B cell (primary cell): Measurements from ENCODE around the gene CADM2. TPM values are rescaled to one million over a fixed set of nuclear protein-coding genes. Genes with fewer than 3 reads are reported as not detected.

Source experiments
- ATAC-seq: fragments of 200-7000 bp; cut with Tn5 transposase; one replicate; pipeline ENCODE4 v1.10.0; 2021; ENCODE audit warnings: low read depth, mild to moderate bottlenecking, moderate number of reproducible peaks, moderate library complexity
- CTCF ChIA-PET: fragments of 350-600 bp; sonication (Branson Sonifier 250); formaldehyde crosslinking; loops from one replicate; lab custom pipeline; 2021; ENCODE audit warnings: antibody characterized with exemption, inconsistent platforms; lab: Charles Lee
- POLR2A ChIA-PET: fragments of 350-600 bp; sonication (Branson Sonifier 250); formaldehyde crosslinking; loops from one replicate; lab custom pipeline; 2021; ENCODE audit warnings: antibody characterized with exemption; lab: Charles Lee
- DNase-seq: peaks from one replicate; pipeline ENCODE4 v3.0.0; 2013
- H2AFZ ChIP-seq: 2 replicates; pipeline ENCODE4 v1.6.1; 2012; ENCODE audit warnings: mild to moderate bottlenecking, low read depth, low read length; ENCODE audit not compliant: insufficient read depth, poor library complexity, severe bottlenecking
- H3K27ac ChIP-seq, 2 donors: 1 replicate in 1 of 2; 2 replicates in 1 of 2; pipeline ENCODE4 v1.5.1; 2012 to 2013; ENCODE audit warnings: low read length in 2 of 2, mild to moderate bottlenecking in 2 of 2, moderate library complexity in 1 of 2
- H3K27me3 ChIP-seq, 4 experiments: fragments of 200-600 bp in 1 of 4; sonication (generic) in 1 of 4; replicated peaks in 1 of 4; 1 replicate in 2 of 4; 2 replicates in 2 of 4; pipeline versions ENCODE4 v1.6.1 to v1.7.0; 2013 to 2016; ENCODE audit warnings: low read length in 3 of 4, mild to moderate bottlenecking in 2 of 4, mixed read lengths in 1 of 4, moderate library complexity in 1 of 4; ENCODE audit not compliant: insufficient read depth in 4 of 4, control insufficient read depth in 3 of 4; ENCODE audit errors: control extremely low read depth in 1 of 4
- H3K36me3 ChIP-seq, 2 experiments: replicated peaks in 1 of 2; 1 replicate in 1 of 2; 2 replicates in 1 of 2; pipeline versions ENCODE4 v1.6.1 to v1.7.1; 2013; ENCODE audit warnings: low read length in 1 of 2; ENCODE audit not compliant: insufficient read depth in 2 of 2, control insufficient read depth in 1 of 2; ENCODE audit errors: control extremely low read depth in 1 of 2, extremely low read depth in 1 of 2
- H3K4me1 ChIP-seq, 2 donors: fragments of 200-600 bp in 1 of 2; sonication (generic) in 1 of 2; 1 replicate in 1 of 2; 2 replicates in 1 of 2; pipeline versions ENCODE4 v1.5.1 to v1.6.1; 2013 to 2017; ENCODE audit warnings: low read length in 2 of 2; ENCODE audit not compliant: control insufficient read depth in 2 of 2, insufficient read depth in 2 of 2
- H3K4me2 ChIP-seq: replicated peaks from 2 replicates; pipeline ENCODE3; 2012; ENCODE audit warnings: mild to moderate bottlenecking, low read depth, low read length; ENCODE audit not compliant: poor library complexity, severe bottlenecking
- H3K4me3 ChIP-seq, 5 experiments: fragments of 200-600 bp in 1 of 5; sonication (generic) in 1 of 5; 1 replicate in 3 of 5; 2 replicates in 2 of 5; pipeline versions ENCODE4 v1.5.1 to v1.7.0; 2011 to 2016; ENCODE audit warnings: low read length in 4 of 5, mild to moderate bottlenecking in 4 of 5, low read depth in 2 of 5, control low read depth in 1 of 5, moderate library complexity in 1 of 5; ENCODE audit not compliant: insufficient read depth in 1 of 5; ENCODE audit errors: control extremely low read depth in 1 of 5, extremely low read depth in 1 of 5
- H3K79me2 ChIP-seq: fragments of 200-600 bp; sonication (generic); one replicate; pipeline ENCODE4 v1.6.0; 2016; ENCODE audit warnings: low read length; ENCODE audit not compliant: control insufficient read depth, insufficient read depth
- H3K9ac ChIP-seq: fragments of 200-600 bp; sonication (generic); 2 replicates; pipeline ENCODE4 v1.6.1; 2017; ENCODE audit warnings: mild to moderate bottlenecking, low read length, moderate library complexity
- H3K9me3 ChIP-seq, 3 donors: one replicate each; pipeline versions ENCODE4 v1.6.1 to v1.7.1; 2013; ENCODE audit warnings: low read length in 2 of 3; ENCODE audit not compliant: control insufficient read depth in 2 of 3, insufficient read depth in 1 of 3; ENCODE audit errors: control extremely low read depth in 1 of 3
- H4K20me1 ChIP-seq: 2 replicates; pipeline ENCODE4 v1.6.0; 2012; ENCODE audit warnings: mild to moderate bottlenecking, low read length; ENCODE audit not compliant: insufficient read depth, control insufficient read depth, poor library complexity, severe bottlenecking
- H3K27ac Mint-ChIP-seq: one replicate; pipeline ENCODE4 v1.8.0; 2021; ENCODE audit warnings: mixed read lengths
- H3K27me3 Mint-ChIP-seq: one replicate; pipeline ENCODE4 v1.8.0; 2021; ENCODE audit warnings: mixed read lengths
- H3K4me1 Mint-ChIP-seq: one replicate; pipeline ENCODE4 v1.8.0; 2021; ENCODE audit warnings: mixed read lengths
- H3K4me3 Mint-ChIP-seq: one replicate; pipeline ENCODE4 v1.8.0; 2021; ENCODE audit warnings: mixed read lengths
- H3K9me3 Mint-ChIP-seq: one replicate; pipeline ENCODE4 v1.8.0; 2022; ENCODE audit warnings: mixed read lengths; ENCODE audit not compliant: insufficient read depth
- CTCF ChIP-seq: fragments of 200-600 bp; IDR thresholded peaks from one replicate; pipeline ENCODE4 v1.8.0; 2022; ENCODE audit warnings: antibody characterized with exemption, mild to moderate bottlenecking
- EZH2 ChIP-seq: IDR thresholded peaks from 2 replicates; pipeline ENCODE4 v1.6.1; 2012; ENCODE audit warnings: borderline replicate concordance, low read depth, mild to moderate bottlenecking, moderate library complexity, low read length; ENCODE audit not compliant: insufficient read depth, poor library complexity, severe bottlenecking
- WGBS: methylation state at CpG from one replicate; pipeline ENCODE4 v1.1.5; 2013; ENCODE audit warnings: missing lambda C conversion rate; ENCODE audit not compliant: insufficient coverage; 5-methylcytosine and 5-hydroxymethylcytosine counted together
- intact Hi-C: fragments of 100-400 bp; cut with micrococcal nuclease; formaldehyde crosslinking; loops from one replicate; pipeline ENCODE4 v1.10.0; 2022
- polyA plus RNA-seq: library from polyadenylated mRNA; depleted of rRNA; stranded (reverse); fragments of >200 nt; gene quantifications from 2 replicates; pipeline ENCODE4 v1.2.3, GENCODE V29; 2012
- total RNA-seq, 2 donors: library from RNA; stranded (reverse); fragments of 120-200 nt in 1 of 2; gene quantifications; 1 replicate in 1 of 2; 2 replicates in 1 of 2; pipeline versions ENCODE4 v1.2.3 to v1.2.4, GENCODE V29; 2013 to 2022

Gene CADM2
- total and polyA plus RNA-seq, 2 donors (not counting 1 experiment from before 2014, with no cell fraction given) = 0.10 to 0.37 TPM

GRCh38 chr3:85785766-85786165 is 827.0 kb downstream of the CADM2 start:
- H3K4me2 ChIP-seq = no peak overlapping the region
- no peaks in the 10 kb centered on the region for H3K27me3 Mint-ChIP-seq

GRCh38 chr3:85790445-85791030 is 831.7 kb downstream of the CADM2 start:
- H3K27ac Mint-ChIP-seq = no peak overlapping the region
- DNase-seq (no peak), ATAC-seq (no peak)
- H3K4me3 ChIP-seq = no peak overlapping the region
- H3K36me3 ChIP-seq = no peaks in the 10 kb centered on the region
- H3K79me2 ChIP-seq = no peaks in the 10 kb centered on the region
- no peaks in the 10 kb centered on the region for H3K27me3 Mint-ChIP-seq
- no peak overlapping the region for H3K27ac ChIP-seq
- no peaks in the 10 kb centered on the region for H3K27me3 ChIP-seq
- no peak overlapping the region for H3K9ac ChIP-seq
- WGBS = 91% methylated on average over 5 of the region's 5 CpGs
- no peak overlapping the region for H3K4me3 Mint-ChIP-seq
- CTCF ChIA-PET = no interaction called here
- TF ChIP-seq CTCF = no peak
- TF ChIP-seq EZH2 = no peak
- POLR2A ChIA-PET = no interaction called here
- H3K4me1 ChIP-seq = no peaks in the 10 kb centered on the region
- H3K9me3 Mint-ChIP-seq = peaks cover 7% of the 10 kb centered on the region
- no peak overlapping the region for H2AFZ ChIP-seq
- no peak overlapping the region for H3K4me2 ChIP-seq
- peaks cover 0 to 3% (median 0%) of the 10 kb centered on the region in 3 donors for H3K9me3 ChIP-seq
- H4K20me1 ChIP-seq = no peaks in the 10 kb centered on the region
- intact Hi-C loops = no loop called here
- no peaks in the 10 kb centered on the region for H3K4me1 Mint-ChIP-seq

More at GRCh38 chr3:85785766-85786165, 827.0 kb downstream of the CADM2 start:
- Histone ChIP-seq H2AFZ (no peak overlapping the region), H3K79me2 (no peaks in the 10 kb centered on the region), H3K27ac (no peak overlapping the region), H4K20me1 (no peaks in the 10 kb centered on the region), H3K4me3 (no peak overlapping the region), H3K27me3 (no peaks in the 10 kb centered on the region), H3K36me3 (no peaks in the 10 kb centered on the region), H3K9ac (no peak overlapping the region), H3K9me3 (peaks cover 0 to 3% (median 0%) of the 10 kb centered on the region in 3 donors), H3K4me1 (no peaks in the 10 kb centered on the region)
- intact Hi-C loops = no loop called here
- WGBS = no CpG with 5 or more reads among the region's 4 CpGs
- DNase-seq (no peak), ATAC-seq (no peak)
- POLR2A ChIA-PET = no interaction called here
- Mint-ChIP-seq H3K4me1 (no peaks in the 10 kb centered on the region), H3K4me3 (no peak overlapping the region), H3K9me3 (peaks cover 4% of the 10 kb centered on the region), H3K27ac (no peak overlapping the region)
- CTCF ChIA-PET = no interaction called here
- TF ChIP-seq CTCF (no peak), EZH2 (no peak)
